Glomerular visceral epithelial cell (primary cell): ENCODE data around the gene FBXL7.

Experiments used
- DNase-seq: peaks from one replicate; pipeline ENCODE4 v3.0.0-alpha.2; 2016; ENCODE audit errors: extremely low spot score

FBXL7 gene

DNA sequence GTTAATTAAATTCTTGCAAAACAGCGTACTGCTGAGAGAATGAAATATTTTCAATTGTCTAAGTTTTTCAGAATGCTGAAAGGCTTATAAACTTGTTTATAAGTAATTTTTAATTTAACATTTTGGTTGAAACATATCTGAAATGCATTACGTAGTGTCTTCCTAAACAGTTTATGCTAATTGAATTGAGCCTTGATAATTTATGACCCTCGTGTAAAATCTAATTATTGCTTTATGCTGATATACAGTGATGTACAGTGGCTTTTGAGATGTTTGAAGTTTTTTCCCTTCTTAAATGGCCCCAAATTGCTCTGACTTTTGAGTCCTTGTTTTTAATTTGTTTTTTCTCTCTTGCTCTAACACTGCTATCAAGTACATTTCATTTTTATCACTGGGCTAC, 262.7 kb downstream of the FBXL7 start:
- no peak for DNase-seq

DNA sequence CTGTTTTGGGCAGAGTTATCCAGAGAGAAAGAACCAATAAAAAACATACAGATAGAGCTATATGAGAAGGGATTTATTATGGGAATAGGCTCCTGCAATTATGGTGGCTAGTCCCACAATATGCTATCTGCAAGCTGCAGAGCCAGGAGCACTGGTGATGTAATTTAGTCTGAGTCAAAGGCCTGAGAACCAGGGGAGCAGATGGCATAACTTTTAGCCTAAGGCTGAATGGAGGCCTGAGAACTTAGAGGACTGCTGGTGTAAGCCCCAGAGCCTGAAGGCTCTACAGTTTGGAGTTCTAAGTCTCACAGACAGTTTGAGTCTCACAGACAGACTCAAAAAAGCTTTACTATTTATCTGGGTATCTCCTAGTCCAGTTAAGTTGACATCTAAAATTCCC, 263.8 kb downstream of the FBXL7 start:
- DNase-seq, result no peak

DNA sequence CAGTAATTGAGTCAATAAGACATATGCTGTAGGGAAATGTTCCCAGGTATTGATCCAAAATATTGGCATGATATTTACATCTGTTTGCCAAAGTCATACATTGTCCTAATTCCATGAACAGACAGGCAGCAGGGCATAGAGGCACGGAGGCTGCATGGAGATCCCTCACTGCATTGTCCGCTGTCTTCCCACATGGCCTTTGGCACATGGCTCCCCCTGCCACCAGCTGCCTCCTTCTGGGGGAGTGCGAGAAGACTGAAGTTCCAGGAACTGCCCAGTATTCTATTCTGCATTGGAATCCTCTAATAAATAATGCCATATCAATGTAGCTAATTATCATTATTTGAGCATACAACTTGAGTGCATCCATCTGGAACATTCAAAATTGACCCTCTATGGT, 269.0 kb downstream of the FBXL7 start:
- no peak for DNase-seq

DNA sequence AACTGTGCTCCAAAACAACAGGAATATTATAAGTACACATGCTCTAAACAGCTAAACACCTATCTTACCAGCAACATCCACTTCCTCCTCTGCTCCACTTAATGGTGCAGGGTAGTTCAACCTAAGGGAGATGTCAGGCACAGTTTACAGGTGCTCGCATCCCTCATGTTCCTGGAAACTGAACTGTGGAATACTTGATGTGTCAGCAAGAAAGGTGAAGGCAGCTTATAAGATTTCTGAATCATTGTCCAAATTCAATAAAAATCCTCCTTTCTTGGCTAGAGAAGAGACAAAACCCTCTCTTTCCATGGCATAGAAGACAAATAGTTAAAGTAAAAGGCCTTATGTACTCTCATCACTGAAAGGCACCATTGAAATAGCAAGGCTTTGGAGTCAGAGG, 272.2 kb downstream of the FBXL7 start:
- DNase-seq, result no peak

DNA sequence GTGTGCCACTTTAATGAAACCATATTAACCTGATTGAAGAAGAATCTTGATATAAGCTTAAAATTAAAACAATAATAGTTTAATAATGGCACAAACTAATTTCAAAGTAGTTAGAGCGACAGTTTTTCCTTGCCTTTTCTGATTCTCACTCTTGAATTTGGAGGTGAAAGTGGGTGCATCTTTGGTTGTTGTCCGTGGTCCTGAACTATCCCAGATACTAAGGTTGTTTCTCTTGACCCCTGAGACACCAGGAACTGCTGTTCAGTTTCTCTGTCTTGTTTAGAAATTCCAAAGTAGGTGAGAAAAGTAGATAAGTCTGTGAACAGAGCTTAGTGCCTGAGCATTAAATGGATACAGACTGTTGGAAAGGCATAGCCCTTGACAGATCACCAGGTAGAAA, 274.7 kb downstream of the FBXL7 start:
- no peak for DNase-seq

DNA sequence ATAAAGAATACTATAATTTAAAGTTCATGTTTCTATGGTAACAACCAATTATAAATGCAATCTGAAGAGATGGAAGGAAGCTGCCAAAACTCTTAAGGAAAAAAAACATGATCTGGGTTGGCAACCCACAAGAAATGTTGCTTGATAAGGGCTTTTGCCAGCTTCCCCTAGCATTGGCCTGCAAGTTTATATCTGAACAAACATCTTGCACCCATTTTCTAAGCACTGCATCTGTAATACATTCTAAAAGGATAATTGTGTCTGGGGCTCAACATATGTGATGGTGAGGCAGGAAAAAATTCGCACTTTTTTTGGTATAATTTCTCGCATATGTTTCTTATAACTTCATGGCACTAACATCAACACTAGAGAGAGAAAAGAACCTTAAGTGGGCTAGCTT, 276.4 kb downstream of the FBXL7 start:
- no peak for DNase-seq

DNA sequence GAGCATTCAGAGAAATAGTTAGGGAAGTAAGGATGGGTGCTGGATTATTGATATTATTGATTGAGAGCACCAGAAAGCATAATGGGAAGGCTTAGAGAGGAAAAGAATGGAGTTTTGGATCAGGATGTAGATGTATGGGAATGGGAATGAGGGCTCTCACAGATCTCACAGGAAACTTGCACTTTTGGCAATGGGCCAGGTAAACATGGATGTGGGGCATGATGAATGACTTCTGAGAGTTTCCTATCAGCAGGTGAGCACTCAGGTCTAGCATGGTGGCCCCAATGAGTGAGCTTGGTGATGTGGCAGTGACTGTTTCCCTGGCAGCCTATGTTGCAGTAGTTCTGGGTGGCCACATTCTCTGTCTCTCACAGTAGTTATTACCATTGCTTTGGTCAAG, 283.8 kb downstream of the FBXL7 start:
- no peak for DNase-seq

DNA sequence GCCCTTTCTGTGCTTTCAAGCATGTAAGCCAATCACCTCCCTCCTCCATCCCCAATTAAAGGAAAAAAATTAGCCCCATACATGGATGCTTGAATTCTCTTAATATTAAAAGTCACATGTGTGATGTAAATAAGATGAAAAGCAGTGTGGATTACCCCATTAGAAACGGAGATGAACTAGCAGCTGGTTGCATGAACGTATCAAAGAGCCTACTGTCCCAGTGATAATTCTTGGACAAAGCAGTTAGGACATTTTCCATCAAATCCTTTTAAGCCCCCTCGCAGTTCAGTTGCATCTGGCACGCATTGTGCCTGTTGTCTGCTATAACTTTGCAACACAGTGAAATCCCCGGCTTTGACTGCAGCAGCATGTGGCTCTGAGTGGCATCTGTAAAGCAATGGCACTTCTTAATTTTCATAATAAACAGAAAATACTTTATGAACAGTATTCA, 285.6 kb downstream of the FBXL7 start:
- DNase-seq, result no peak

DNA sequence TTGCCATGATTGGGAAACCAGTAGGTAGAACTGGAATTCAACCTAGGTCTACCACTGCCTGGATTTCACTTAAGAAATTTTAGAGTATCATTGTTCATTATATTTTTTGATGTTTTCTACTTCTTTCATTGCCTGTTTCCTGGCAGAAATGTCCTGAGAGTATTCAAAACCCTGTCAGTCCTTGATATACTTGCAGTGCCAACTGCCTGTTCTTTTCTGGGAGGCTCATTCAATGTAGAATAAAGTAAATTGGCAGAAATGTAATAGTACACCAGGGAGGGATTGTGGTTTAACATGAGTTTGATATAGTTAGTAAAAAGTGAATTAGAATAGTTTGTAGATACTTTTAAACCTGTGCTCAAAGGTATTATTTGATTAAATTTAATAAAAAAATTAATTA, 286.3 kb downstream of the FBXL7 start:
- no peak for DNase-seq

DNA sequence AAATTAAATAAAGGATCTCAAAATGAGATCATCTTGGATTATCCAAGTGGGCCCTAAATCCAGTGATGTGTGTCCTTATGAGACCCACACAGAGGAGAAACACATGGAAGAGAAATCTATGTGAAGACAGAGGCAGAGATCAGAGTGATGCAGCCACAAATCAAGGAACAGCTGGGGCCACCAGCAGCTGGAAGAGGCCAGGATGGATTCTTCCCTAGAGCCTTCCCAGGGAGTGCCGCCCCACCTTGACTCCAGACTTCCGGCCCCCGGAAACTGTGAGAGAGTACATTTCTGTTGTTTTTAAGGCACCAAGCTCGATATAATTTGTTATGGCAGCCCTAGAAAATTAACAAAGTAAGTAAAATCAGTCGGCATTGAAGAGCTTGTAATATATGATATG, 286.9 kb downstream of the FBXL7 start:
- no peak for DNase-seq

DNA sequence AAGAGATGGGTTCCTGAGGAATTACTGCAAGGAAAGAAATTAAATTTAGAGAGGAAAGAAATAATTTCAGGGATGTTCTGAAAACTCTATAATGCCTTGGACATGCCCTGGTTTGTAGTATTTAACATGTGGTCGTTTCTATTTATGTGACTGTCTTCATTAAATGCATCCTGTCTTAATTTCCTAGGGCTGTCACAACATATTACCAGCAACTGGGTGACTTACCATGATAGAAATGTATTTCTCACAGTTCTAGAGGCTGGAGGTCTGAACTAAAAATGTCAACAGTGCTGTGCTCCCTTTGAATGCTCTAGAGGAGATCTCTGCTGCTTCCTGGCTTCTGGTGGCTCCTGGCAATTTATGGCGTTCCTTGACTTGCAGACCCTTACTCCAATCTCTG, 287.7 kb downstream of the FBXL7 start:
- DNase-seq, result no peak

DNA sequence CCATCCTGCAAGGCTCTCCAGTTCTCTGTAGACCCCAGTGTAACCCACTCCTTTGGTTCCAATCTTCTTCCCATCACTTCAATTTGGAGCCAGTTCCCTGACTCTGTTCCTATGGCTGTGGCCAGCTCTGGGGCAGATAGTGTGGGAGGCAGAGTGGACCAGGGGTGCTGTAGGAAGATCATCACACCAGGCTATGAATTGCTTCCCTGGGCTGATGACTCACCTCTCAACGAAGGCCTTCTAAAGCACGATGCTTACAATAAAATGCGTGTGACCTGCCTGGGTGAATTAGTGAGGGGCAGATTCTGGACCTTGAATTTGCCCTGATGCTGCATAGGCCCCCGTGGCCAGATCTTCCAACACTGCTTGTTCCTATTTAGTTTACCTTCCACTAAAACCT, 289.7 kb downstream of the FBXL7 start:
- DNase-seq, result no peak

DNA sequence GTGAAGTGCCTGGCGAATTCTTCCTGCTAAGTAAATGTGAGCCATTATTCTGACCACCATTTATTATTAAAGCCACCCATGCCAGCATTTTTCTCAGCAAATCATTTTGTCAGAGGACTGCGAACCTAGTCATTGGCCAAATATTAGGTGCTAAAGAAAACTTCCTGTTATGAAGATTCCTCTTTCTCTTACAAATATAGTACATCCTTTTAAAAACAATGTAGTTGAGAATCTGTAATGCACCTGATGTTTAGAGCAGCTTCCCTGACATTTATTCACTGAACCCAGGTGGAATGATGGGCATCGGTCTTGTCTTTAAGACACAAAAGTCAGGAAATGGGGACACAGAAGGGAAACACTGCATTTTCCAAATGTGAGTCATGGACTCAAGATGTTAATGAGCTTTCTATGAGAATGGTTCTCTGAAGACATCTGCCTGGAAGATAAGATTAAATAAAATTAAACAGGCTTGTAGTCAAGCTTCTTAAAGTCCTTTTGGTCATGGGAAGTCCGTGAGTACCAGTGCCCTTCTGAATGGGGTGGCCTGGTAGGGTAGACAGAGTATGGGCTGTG, 290.6 kb downstream of the FBXL7 start:
- no peak for DNase-seq

DNA sequence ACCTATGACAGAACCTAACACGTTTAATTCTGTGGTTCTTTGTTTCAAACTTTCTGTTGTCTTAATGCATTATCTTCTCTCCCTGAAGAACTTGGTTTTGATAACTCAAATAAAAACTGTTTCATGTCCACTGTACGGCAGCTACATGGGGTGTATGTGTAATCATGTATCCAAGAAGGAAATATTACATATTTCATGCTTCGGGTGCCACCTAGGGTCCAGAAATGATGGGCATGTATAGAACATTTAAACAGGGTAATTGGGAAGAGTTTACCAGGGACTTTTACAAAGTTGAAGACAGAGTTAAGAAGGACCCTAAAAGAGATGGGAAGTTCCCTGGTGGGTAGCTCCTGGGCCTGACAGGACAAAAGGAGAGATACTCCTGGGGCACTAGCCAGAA, 291.3 kb downstream of the FBXL7 start:
- DNase-seq, result no peak

DNA sequence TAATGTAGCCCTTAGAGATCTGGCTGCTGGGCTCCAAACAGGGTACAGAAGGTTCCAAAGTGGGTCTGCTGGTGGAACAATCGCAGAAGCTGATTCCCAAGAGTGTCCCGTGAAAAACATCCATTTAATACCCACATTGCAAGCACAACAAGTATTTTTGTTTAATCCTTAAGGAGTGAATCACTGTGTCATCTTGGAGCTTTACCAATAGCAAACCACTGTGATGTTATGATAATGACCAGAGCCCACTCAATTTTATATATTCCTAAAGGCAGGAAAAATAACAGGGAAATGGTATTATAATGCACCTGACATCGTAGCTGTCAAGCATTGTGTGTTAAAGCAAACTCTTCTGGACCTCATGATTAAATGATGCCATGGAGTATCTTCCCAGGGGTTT, 291.9 kb downstream of the FBXL7 start:
- DNase-seq, result no peak

DNA sequence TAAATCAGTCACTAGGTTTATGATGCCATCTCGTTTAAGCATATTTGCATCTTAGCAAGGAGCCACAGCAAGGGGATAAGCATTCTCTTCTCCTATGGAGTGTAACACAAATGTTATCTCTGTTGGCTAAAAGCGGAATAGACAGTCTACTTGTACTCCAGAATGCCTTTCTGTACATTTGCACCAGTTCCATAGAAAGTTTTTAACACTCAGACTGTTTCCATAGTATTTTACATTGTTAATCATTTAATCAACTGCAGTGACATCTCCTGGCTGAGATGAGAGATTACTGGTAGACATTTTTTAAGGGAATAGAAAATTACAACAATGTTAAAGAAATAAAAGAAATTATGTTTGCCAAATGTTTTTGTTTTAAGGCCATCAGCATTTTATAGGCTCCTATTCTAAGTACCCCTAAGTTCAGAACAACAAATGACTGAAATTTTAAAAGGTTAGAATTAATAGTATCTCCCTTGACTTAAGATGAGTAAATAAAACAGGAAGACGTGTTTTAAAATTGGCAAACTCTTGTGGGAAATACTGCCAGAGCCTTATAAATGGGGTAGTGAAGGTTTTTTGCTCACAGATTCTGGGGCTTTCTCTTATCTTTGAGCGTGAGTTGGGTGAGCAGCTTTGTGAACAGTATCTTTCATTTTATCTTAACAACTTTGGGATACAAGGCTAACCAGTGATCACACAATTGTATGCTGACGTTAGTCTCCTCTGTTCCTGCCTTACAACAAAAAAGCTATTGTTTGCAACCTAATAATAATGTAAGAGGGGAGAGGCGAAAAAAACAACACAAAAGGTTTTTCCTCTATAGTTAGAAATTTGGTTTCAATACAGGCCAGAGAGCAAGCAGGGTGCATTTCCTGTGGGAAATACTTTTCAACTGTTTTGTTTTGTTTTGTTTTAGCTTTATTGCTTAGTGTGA, 294.3 kb downstream of the FBXL7 start:
- peak; percentile 23 for DNase-seq

DNA sequence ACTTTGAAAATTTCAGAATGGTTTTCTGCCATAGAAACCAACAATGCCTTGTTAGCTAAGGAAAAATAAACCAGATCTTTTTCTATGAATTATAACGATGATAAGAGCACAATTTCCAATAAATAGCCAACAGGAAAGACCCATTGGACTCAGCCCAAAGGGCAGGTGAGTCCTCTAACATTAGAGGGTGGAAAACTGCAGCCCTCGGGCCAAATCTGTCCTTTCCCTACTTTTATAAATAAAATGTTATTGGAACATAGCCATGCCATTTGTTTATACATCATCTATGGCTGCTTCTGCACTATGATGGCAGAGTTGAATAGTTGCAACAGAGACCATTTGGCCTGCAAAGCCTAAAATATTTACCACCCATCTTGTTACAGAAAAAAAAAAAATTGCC, 296.1 kb downstream of the FBXL7 start:
- DNase-seq, result no peak

DNA sequence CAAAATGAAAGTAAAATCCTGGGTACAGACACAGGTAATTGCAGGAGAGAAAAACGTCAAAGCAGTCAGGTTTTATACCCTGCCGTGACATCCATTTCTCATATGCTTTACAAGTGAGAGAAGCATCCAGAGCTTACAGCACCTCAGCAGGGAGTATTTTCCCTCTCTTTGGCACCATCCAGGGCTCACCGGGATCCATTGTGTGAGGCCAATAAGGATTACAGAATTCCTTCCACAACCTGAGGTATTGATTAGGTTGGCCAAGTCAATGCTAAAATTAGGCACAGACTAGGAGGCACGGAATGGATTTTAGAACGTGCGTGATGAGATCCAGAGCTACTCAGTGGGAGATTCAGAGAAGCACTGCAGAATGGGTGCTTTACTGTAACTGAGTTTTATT, 296.6 kb downstream of the FBXL7 start:
- DNase-seq, result no peak

DNA sequence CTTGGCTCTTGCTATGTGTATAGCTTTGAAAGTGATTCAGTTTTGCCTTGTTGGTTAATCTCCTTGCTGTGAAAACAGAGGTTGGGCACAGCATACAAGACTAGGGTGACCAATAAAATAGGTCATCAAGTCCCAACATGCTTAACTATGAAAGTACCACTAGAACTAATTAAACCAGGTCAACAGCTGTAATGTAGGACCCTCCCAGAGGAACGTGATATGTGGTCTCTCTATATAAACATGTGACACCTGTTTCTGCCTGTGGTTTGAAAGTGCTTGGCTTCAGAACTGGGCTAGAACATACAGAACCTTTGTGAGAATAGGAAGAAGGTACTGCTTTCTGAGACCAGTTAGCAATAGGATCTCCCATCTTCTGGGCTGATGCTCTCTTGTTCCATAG, 297.1 kb downstream of the FBXL7 start:
- DNase-seq, result no peak

DNA sequence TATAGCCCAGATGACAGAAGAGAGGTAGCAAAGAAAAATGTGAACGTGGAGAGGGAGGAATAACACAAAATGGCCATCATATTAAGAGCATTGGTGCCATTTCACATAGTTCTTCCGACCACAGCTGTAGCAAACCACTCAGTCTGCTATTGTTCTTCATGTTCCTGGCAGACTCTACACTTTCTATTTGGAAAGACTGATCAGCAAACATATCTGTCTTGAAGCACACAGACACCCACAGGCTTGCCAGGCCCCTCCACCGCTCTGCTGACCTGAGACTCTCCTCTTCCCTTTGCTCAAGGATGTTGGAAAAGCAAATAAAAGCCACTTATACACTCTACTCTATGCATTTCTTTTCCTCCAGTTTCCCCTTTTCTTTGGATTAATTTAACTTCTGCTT, 298.0 kb downstream of the FBXL7 start:
- no peak for DNase-seq

DNA sequence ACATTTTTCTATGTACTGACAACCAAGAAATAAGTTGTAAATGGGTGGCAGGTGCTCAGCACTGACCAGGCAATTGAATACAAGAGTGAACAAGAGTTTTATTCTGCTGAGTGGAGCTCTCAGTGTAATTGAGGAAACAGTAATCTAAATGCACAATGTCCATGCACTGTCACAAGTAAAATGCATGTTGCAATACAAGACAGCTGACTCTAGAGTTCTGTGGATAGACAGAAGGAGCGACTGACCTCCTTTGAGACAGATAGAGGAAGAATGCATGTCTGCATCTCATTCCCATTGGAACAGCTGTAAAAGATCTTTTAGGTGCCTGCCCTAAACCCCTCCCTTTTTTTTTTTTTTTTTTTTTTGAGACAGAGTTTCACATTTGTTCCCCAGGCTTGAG, 299.0 kb downstream of the FBXL7 start:
- no peak for DNase-seq

DNA sequence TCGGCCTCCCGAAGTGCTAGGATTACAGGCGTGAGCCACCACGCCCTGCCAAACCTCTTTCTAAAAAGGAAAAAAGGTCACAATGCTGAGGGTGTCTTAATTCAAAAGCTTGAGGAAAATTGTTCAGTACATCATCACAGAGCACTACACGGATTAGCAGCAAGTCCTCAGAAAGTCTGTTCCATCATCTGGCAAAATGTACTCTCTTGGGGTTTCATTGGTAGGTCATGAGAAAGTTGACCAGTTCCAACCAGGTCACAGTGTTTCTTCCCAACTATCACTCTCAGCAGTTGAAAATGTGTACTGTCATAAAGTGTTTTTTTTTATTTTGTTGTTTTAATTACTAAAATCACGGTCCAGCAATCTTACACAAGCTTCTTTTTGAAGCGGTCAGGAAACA, 299.6 kb downstream of the FBXL7 start:
- no peak for DNase-seq

DNA sequence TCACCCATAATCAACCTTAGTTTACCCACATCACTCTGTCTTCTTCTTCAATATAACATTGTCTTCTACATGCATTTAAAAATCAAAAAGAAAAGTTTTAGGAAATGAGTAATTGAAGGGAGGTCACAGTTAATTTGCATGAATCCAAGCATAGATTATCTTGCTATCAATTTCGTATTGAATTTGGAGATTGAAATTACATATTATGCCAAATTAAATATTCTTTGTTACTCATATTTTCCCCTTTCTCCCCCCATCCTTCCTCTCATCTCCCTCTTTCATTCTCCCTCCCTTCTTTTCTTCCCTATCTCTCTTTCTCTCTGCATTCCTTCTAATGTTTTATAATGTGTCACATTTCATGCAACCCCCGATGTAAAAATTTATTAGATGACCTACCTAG, 303.3 kb downstream of the FBXL7 start:
- no peak for DNase-seq

DNA sequence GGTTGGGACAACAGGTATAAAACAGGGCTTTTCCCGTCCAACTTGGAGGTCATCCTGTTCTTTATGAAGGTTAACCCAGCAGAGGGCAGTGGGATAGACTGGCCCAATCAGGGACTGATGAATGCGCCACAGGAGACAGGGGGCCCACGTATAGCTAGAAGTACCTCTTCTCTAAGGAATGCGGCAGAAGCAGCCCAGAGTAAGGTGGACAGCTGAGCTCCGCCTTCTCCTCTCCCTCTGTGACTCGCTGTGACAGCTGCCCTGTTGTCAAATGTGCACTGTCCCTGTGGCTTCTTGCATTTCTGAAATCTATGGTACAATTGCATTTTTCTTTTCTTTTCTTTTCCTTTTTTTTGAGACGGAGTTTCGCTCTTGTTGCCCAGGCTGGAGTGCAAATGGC, 306.6 kb downstream of the FBXL7 start:
- DNase-seq, result no peak
